B cell (primary cell): ENCODE results near the gene PIMREG. TPM values are rescaled to one million over a fixed set of nuclear protein-coding genes. Genes with fewer than 3 reads are reported as not detected.

Source experiments
- ATAC-seq: fragments of 200-7000 bp; cut with Tn5 transposase; one replicate; pipeline ENCODE4 v1.10.0; 2021; ENCODE audit warnings: low read depth, mild to moderate bottlenecking, moderate number of reproducible peaks, moderate library complexity
- CTCF ChIA-PET: fragments of 350-600 bp; sonication (Branson Sonifier 250); formaldehyde crosslinking; loops from one replicate; lab custom pipeline; 2021; ENCODE audit warnings: antibody characterized with exemption, inconsistent platforms; lab: Charles Lee
- POLR2A ChIA-PET: fragments of 350-600 bp; sonication (Branson Sonifier 250); formaldehyde crosslinking; loops from one replicate; lab custom pipeline; 2021; ENCODE audit warnings: antibody characterized with exemption; lab: Charles Lee
- DNase-seq: peaks from one replicate; pipeline ENCODE4 v3.0.0; 2013
- H2AFZ ChIP-seq: 2 replicates; pipeline ENCODE4 v1.6.1; 2012; ENCODE audit warnings: mild to moderate bottlenecking, low read depth, low read length; ENCODE audit not compliant: insufficient read depth, poor library complexity, severe bottlenecking
- H3K27ac ChIP-seq, 2 donors: 1 replicate in 1 of 2; 2 replicates in 1 of 2; pipeline ENCODE4 v1.5.1; 2012 to 2013; ENCODE audit warnings: low read length in 2 of 2, mild to moderate bottlenecking in 2 of 2, moderate library complexity in 1 of 2
- H3K27me3 ChIP-seq, 4 experiments: fragments of 200-600 bp in 1 of 4; sonication (generic) in 1 of 4; replicated peaks in 1 of 4; 1 replicate in 2 of 4; 2 replicates in 2 of 4; pipeline versions ENCODE4 v1.6.1 to v1.7.0; 2013 to 2016; ENCODE audit warnings: low read length in 3 of 4, mild to moderate bottlenecking in 2 of 4, mixed read lengths in 1 of 4, moderate library complexity in 1 of 4; ENCODE audit not compliant: insufficient read depth in 4 of 4, control insufficient read depth in 3 of 4; ENCODE audit errors: control extremely low read depth in 1 of 4
- H3K36me3 ChIP-seq, 2 experiments: replicated peaks in 1 of 2; 1 replicate in 1 of 2; 2 replicates in 1 of 2; pipeline versions ENCODE4 v1.6.1 to v1.7.1; 2013; ENCODE audit warnings: low read length in 1 of 2; ENCODE audit not compliant: insufficient read depth in 2 of 2, control insufficient read depth in 1 of 2; ENCODE audit errors: control extremely low read depth in 1 of 2, extremely low read depth in 1 of 2
- H3K4me1 ChIP-seq, 2 donors: fragments of 200-600 bp in 1 of 2; sonication (generic) in 1 of 2; 1 replicate in 1 of 2; 2 replicates in 1 of 2; pipeline versions ENCODE4 v1.5.1 to v1.6.1; 2013 to 2017; ENCODE audit warnings: low read length in 2 of 2; ENCODE audit not compliant: control insufficient read depth in 2 of 2, insufficient read depth in 2 of 2
- H3K4me2 ChIP-seq: replicated peaks from 2 replicates; pipeline ENCODE3; 2012; ENCODE audit warnings: mild to moderate bottlenecking, low read depth, low read length; ENCODE audit not compliant: poor library complexity, severe bottlenecking
- H3K4me3 ChIP-seq, 5 experiments: fragments of 200-600 bp in 1 of 5; sonication (generic) in 1 of 5; 1 replicate in 3 of 5; 2 replicates in 2 of 5; pipeline versions ENCODE4 v1.5.1 to v1.7.0; 2011 to 2016; ENCODE audit warnings: low read length in 4 of 5, mild to moderate bottlenecking in 4 of 5, low read depth in 2 of 5, control low read depth in 1 of 5, moderate library complexity in 1 of 5; ENCODE audit not compliant: insufficient read depth in 1 of 5; ENCODE audit errors: control extremely low read depth in 1 of 5, extremely low read depth in 1 of 5
- H3K79me2 ChIP-seq: fragments of 200-600 bp; sonication (generic); one replicate; pipeline ENCODE4 v1.6.0; 2016; ENCODE audit warnings: low read length; ENCODE audit not compliant: control insufficient read depth, insufficient read depth
- H3K9ac ChIP-seq: fragments of 200-600 bp; sonication (generic); 2 replicates; pipeline ENCODE4 v1.6.1; 2017; ENCODE audit warnings: mild to moderate bottlenecking, low read length, moderate library complexity
- H3K9me3 ChIP-seq, 3 donors: one replicate each; pipeline versions ENCODE4 v1.6.1 to v1.7.1; 2013; ENCODE audit warnings: low read length in 2 of 3; ENCODE audit not compliant: control insufficient read depth in 2 of 3, insufficient read depth in 1 of 3; ENCODE audit errors: control extremely low read depth in 1 of 3
- H4K20me1 ChIP-seq: 2 replicates; pipeline ENCODE4 v1.6.0; 2012; ENCODE audit warnings: mild to moderate bottlenecking, low read length; ENCODE audit not compliant: insufficient read depth, control insufficient read depth, poor library complexity, severe bottlenecking
- H3K27ac Mint-ChIP-seq: one replicate; pipeline ENCODE4 v1.8.0; 2021; ENCODE audit warnings: mixed read lengths
- H3K27me3 Mint-ChIP-seq: one replicate; pipeline ENCODE4 v1.8.0; 2021; ENCODE audit warnings: mixed read lengths
- H3K4me1 Mint-ChIP-seq: one replicate; pipeline ENCODE4 v1.8.0; 2021; ENCODE audit warnings: mixed read lengths
- H3K4me3 Mint-ChIP-seq: one replicate; pipeline ENCODE4 v1.8.0; 2021; ENCODE audit warnings: mixed read lengths
- H3K9me3 Mint-ChIP-seq: one replicate; pipeline ENCODE4 v1.8.0; 2022; ENCODE audit warnings: mixed read lengths; ENCODE audit not compliant: insufficient read depth
- EZH2 ChIP-seq: IDR thresholded peaks from 2 replicates; pipeline ENCODE4 v1.6.1; 2012; ENCODE audit warnings: borderline replicate concordance, low read depth, mild to moderate bottlenecking, moderate library complexity, low read length; ENCODE audit not compliant: insufficient read depth, poor library complexity, severe bottlenecking
- WGBS: methylation state at CpG from one replicate; pipeline ENCODE4 v1.1.5; 2013; ENCODE audit warnings: missing lambda C conversion rate; ENCODE audit not compliant: insufficient coverage; 5-methylcytosine and 5-hydroxymethylcytosine counted together
- intact Hi-C: fragments of 100-400 bp; cut with micrococcal nuclease; formaldehyde crosslinking; loops from one replicate; pipeline ENCODE4 v1.10.0; 2022
- polyA plus RNA-seq: library from polyadenylated mRNA; depleted of rRNA; stranded (reverse); fragments of >200 nt; gene quantifications from 2 replicates; pipeline ENCODE4 v1.2.3, GENCODE V29; 2012
- total RNA-seq, 2 donors: library from RNA; stranded (reverse); fragments of 120-200 nt in 1 of 2; gene quantifications; 1 replicate in 1 of 2; 2 replicates in 1 of 2; pipeline versions ENCODE4 v1.2.3 to v1.2.4, GENCODE V29; 2013 to 2022
- TF ChIP-seq, protein P1 (sequence below): fragments of 200-600 bp; IDR thresholded peaks from one replicate; pipeline ENCODE4 v1.8.0; 2022; ENCODE audit warnings: antibody characterized with exemption, mild to moderate bottlenecking

PIMREG gene
- total and polyA plus RNA-seq, 2 donors (not counting 1 experiment from before 2014, with no cell fraction given) = 0.21 TPM; not detected in 1

- ChIA-PET POLR2A (interaction anchor here (0.8 kb wide), 1 partner anchor 11 kb away, joined by 4 read pairs; the partner anchor contains the start of gene PIMREG), CTCF (interaction anchor here (3.5 kb wide), 1 partner anchor 17 kb away, joined by 13 read pairs; no protein-coding TSS in a partner anchor)
- Mint-ChIP-seq H3K27ac (peak overlapping the region; percentile 75), H3K9me3 (no peaks in the 10 kb centered on the region), H3K4me3 (peak overlapping the region; percentile 54), H3K27me3 (no peaks in the 10 kb centered on the region), H3K4me1 (peaks cover 37% of the 10 kb centered on the region)
- peaks cover 6 to 10% of the 10 kb centered on the region in 2 donors for H3K4me1 ChIP-seq
- TF ChIP-seq, protein P1, sequence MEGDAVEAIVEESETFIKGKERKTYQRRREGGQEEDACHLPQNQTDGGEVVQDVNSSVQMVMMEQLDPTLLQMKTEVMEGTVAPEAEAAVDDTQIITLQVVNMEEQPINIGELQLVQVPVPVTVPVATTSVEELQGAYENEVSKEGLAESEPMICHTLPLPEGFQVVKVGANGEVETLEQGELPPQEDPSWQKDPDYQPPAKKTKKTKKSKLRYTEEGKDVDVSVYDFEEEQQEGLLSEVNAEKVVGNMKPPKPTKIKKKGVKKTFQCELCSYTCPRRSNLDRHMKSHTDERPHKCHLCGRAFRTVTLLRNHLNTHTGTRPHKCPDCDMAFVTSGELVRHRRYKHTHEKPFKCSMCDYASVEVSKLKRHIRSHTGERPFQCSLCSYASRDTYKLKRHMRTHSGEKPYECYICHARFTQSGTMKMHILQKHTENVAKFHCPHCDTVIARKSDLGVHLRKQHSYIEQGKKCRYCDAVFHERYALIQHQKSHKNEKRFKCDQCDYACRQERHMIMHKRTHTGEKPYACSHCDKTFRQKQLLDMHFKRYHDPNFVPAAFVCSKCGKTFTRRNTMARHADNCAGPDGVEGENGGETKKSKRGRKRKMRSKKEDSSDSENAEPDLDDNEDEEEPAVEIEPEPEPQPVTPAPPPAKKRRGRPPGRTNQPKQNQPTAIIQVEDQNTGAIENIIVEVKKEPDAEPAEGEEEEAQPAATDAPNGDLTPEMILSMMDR = no peak
- TF ChIP-seq EZH2 = no peak
- peaks cover 0 to 8% (median 0%) of the 10 kb centered on the region in 3 donors for H3K9me3 ChIP-seq
- H3K79me2 ChIP-seq = no peaks in the 10 kb centered on the region
- H3K27me3 ChIP-seq = no peaks in the 10 kb centered on the region
- 4% methylated on average over 26 of the region's 35 CpGs for WGBS
- intact Hi-C loops = no loop called here
- H3K36me3 ChIP-seq = no peaks in the 10 kb centered on the region
- peak overlapping the region; percentile 65 for H3K4me2 ChIP-seq
- peak overlapping the region; percentile 65 to 71 for H3K27ac ChIP-seq
- no peaks in the 10 kb centered on the region for H4K20me1 ChIP-seq
- peak overlapping the region; percentile 52 for H3K9ac ChIP-seq
- ATAC-seq (peak; percentile 93), DNase-seq (peak; percentile 87)
- H2AFZ ChIP-seq = peak overlapping the region; percentile 76
- H3K4me3 ChIP-seq = peak overlapping the region in 4 of 5 experiments; percentile 2 to 38 (median 28)
These were observed 11.1 kb downstream of the PIMREG start for GRCh38 chr17:6455321-6455705.

DNA sequence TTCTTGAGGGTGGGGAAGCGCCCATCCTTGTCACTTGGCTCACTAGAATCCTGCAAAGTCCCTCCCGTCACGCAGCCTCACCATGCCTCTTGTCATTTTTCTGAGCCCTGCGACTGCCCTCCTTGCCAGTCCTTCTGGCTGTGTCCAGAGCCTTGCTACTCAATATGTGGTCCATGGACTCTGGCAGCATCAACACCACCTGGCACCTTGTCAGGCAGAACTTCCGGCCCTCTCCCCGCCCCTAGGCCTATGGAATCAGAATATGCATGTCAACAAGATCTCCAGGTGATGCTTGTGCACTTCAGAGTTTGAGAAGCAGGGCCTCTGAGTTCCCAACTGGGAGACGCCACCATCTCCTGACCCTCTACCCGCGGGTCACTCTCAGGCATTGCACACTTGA lies 12.1 kb downstream of the PIMREG start:
- TF ChIP-seq, protein P1 = no peak
- no peak for TF ChIP-seq EZH2
- intact Hi-C loops = no loop called here

More for the DNA sequence above, 12.1 kb downstream of the PIMREG start:
- Histone ChIP-seq H3K4me3 (no peak overlapping the region), H3K27ac (no peak overlapping the region), H3K27me3 (no peaks in the 10 kb centered on the region), H3K4me2 (no peak overlapping the region), H3K36me3 (no peaks in the 10 kb centered on the region), H3K9ac (no peak overlapping the region), H2AFZ (no peak overlapping the region), H4K20me1 (no peaks in the 10 kb centered on the region), H3K4me1 (peaks cover 6 to 10% of the 10 kb centered on the region in 2 donors), H3K9me3 (peaks cover 0 to 8% (median 0%) of the 10 kb centered on the region in 3 donors), H3K79me2 (no peaks in the 10 kb centered on the region)
- peak overlapping the region; percentile 59 for H3K27ac Mint-ChIP-seq
- no peak for DNase-seq
- no peak for ATAC-seq
- CTCF ChIA-PET = interaction anchor here (3.5 kb wide), 1 partner anchor 16 kb away, joined by 13 read pairs; no protein-coding TSS in a partner anchor
- H3K4me1 Mint-ChIP-seq = peaks cover 35% of the 10 kb centered on the region
- H3K4me3 Mint-ChIP-seq = peak overlapping the region; percentile 35
- H3K27me3 Mint-ChIP-seq = no peaks in the 10 kb centered on the region
- no peaks in the 10 kb centered on the region for H3K9me3 Mint-ChIP-seq
- WGBS = 92% methylated on average over 9 of the region's 9 CpGs
- POLR2A ChIA-PET = no interaction called here
